GM12878 (cell line): ENCODE data around the gene SHMT1. TPM values are rescaled to one million over a fixed set of nuclear protein-coding genes. Genes with fewer than 3 reads are reported as not detected.

Experiments used
- ATAC-seq: fragments of 200-7000 bp; cut with Tn5 transposase; 3 replicates; pipeline ENCODE4 v1.9.1; 2020; ENCODE audit warnings: mild to moderate bottlenecking, moderate library complexity
- BruUV-seq: library from RNA; stranded (reverse); fragments of 400-500 nt; replicated peaks from 2 replicates; lab custom pipeline; 2021; lab: Mats Ljungman, UMichigan
- CTCF ChIA-PET: fragments of 300-600 bp; sonication (Branson Sonifier 250); formaldehyde crosslinking; extraction: SDS; loops from one replicate; lab custom pipeline; 2021; ENCODE audit warnings: inconsistent platforms; lab: Yijun Ruan, JAX
- POLR2A ChIA-PET: fragments of 350-600 bp; formaldehyde crosslinking; extraction: SDS; loops from one replicate; lab custom pipeline; 2021; ENCODE audit warnings: inconsistent platforms; lab: Charles Lee
- RAD21 ChIA-PET: fragments of 300-600 bp; sonication (Branson Sonifier 250); formaldehyde crosslinking; loops from one replicate; lab custom pipeline; 2023; ENCODE audit warnings: antibody characterized with exemption; ENCODE audit not compliant: unreplicated experiment; lab: Charles Lee
- SMC1A ChIA-PET: fragments of 300-600 bp; sonication (Branson Sonifier 250); formaldehyde crosslinking; loops from one replicate; lab custom pipeline; 2023; ENCODE audit not compliant: unreplicated experiment, uncharacterized antibody; lab: Charles Lee
- DNase-seq: peaks from one replicate; pipeline ENCODE4 v3.0.0-alpha.2; 2011; ENCODE audit warnings: low read depth, low spot score
- FAIRE-seq: peaks from 3 replicates; lab custom pipeline; 2011; peaks lifted over from hg19 to GRCh38; lab: Jason Lieb, UNC
- H2AFZ ChIP-seq: 2 replicates; pipeline ENCODE4 v1.6.0; 2011; ENCODE audit warnings: low read depth, low read length, control low read depth; ENCODE audit not compliant: control insufficient read depth
- H3K27ac ChIP-seq: 2 replicates; pipeline ENCODE4 v1.5.1; 2011; ENCODE audit warnings: control low read depth; ENCODE audit not compliant: control insufficient read depth, insufficient read depth
- H3K27me3 ChIP-seq, 2 experiments: replicated peaks in 1 of 2; 2 replicates each; pipeline versions ENCODE4 v1.6.0 to v1.6.1; 2011; ENCODE audit warnings: low read length in 1 of 2; ENCODE audit not compliant: control insufficient read depth in 2 of 2, insufficient read depth in 2 of 2
- H3K36me3 ChIP-seq, 2 experiments: 2 replicates each; pipeline ENCODE4 v1.5.1; 2011; ENCODE audit warnings: low read length in 1 of 2; ENCODE audit not compliant: control insufficient read depth in 2 of 2, insufficient read depth in 2 of 2
- H3K4me1 ChIP-seq: 2 replicates; pipeline ENCODE4 v1.6.1; 2011; ENCODE audit warnings: mild to moderate bottlenecking, low read length, moderate library complexity, mixed read lengths; ENCODE audit not compliant: control insufficient read depth, insufficient read depth
- H3K4me2 ChIP-seq: 2 replicates; pipeline ENCODE4 v1.6.0; 2011; ENCODE audit warnings: control low read depth; ENCODE audit not compliant: control insufficient read depth, insufficient read depth
- H3K4me3 ChIP-seq: fragments of 200-600 bp; sonication (generic); 2 replicates; pipeline ENCODE4 v1.5.1; 2016
- H3K79me2 ChIP-seq: 2 replicates; pipeline ENCODE4 v1.6.0; 2011; ENCODE audit warnings: low read length; ENCODE audit not compliant: control insufficient read depth, insufficient read depth
- H3K9ac ChIP-seq: 2 replicates; pipeline ENCODE4 v1.8.0; 2011; ENCODE audit warnings: low read length, control low read depth, mixed read lengths; ENCODE audit not compliant: control insufficient read depth, insufficient read depth
- H3K9me3 ChIP-seq: replicated peaks from 3 replicates; pipeline ENCODE4 v1.5.1; 2011; ENCODE audit warnings: mild to moderate bottlenecking, low read length; ENCODE audit not compliant: control insufficient read depth, insufficient read depth
- H4K20me1 ChIP-seq: 2 replicates; pipeline ENCODE4 v1.6.0; 2011; ENCODE audit not compliant: control insufficient read depth, insufficient read depth
- CTCF ChIP-seq, 3 experiments: IDR thresholded peaks in 2 of 3; conservative IDR thresholded peaks in 1 of 3; 2 replicates each; pipeline ENCODE4 v1.5.1; 2011; ENCODE audit warnings: low read depth in 3 of 3, low read length in 3 of 3, mild to moderate bottlenecking in 3 of 3, control low read depth in 2 of 3, moderate library complexity in 2 of 3, inconsistent platforms in 1 of 3, mixed read lengths in 1 of 3; ENCODE audit not compliant: control insufficient read depth in 2 of 3, insufficient read depth in 1 of 3; ENCODE audit errors: extremely low read depth in 1 of 3
- E2F8 ChIP-seq: fragments of 450-650 bp; IDR thresholded peaks from 2 replicates; pipeline ENCODE4 v1.6.1; 2018; ENCODE audit warnings: mild to moderate bottlenecking, low read depth, moderate library complexity; ENCODE audit not compliant: partially characterized antibody
- NFXL1 ChIP-seq: fragments of 450-650 bp; IDR thresholded peaks from 2 replicates; pipeline ENCODE4 v1.6.1; 2017; ENCODE audit warnings: antibody characterized with exemption, mild to moderate bottlenecking, borderline replicate concordance
- PKNOX1 ChIP-seq: fragments of 450-650 bp; IDR thresholded peaks from 2 replicates; pipeline ENCODE4 v1.6.1; 2016; ENCODE audit warnings: mild to moderate bottlenecking
- TARDBP ChIP-seq: IDR thresholded peaks from 2 replicates; pipeline ENCODE4 v1.6.1; 2016; ENCODE audit warnings: borderline replicate concordance
- ZBTB40 ChIP-seq: fragments of 450-650 bp; IDR thresholded peaks from 2 replicates; pipeline ENCODE4 v1.6.1; 2016; ENCODE audit warnings: mild to moderate bottlenecking, moderate library complexity, borderline replicate concordance
- WGBS: methylation state at CpG from one replicate; pipeline ENCODE4 v1.1.6; 2016; ENCODE audit warnings: low lambda C conversion rate; ENCODE audit not compliant: insufficient replicate concordance, insufficient coverage; ENCODE audit errors: missing lambda C conversion rate; 5-methylcytosine and 5-hydroxymethylcytosine counted together
- in situ Hi-C: fragments of 300-500 bp; cut with MboI; formaldehyde crosslinking; loops from 9 replicates; pipeline ENCODE4 v1.14.3; 2018; ENCODE audit warnings: mixed read lengths
- intact Hi-C: fragments of 100-400 bp; cut with micrococcal nuclease; formaldehyde crosslinking; loops from one replicate; pipeline ENCODE4 v1.14.2; 2022; ENCODE audit not compliant: unreplicated experiment
- polyA plus RNA-seq, 11 experiments: library from polyadenylated mRNA; depleted of rRNA in 4 of 11; unstranded in 6 of 11; stranded (reverse) in 5 of 11; fragments of >200 nt; fragmentation: Nextera tagmentation in 4 of 11; fragmentation: Illumina TruSeq in 1 of 11; extraction: Ambion mirVana in 4 of 11; extraction: Trizol in 1 of 11; gene quantifications; 1 replicate in 1 of 11; 2 replicates in 10 of 11; pipeline versions ENCODE4 v1.2.1 to v1.2.3, GENCODE V29; 2011 to 2016; ENCODE audit warnings: inconsistent platforms in 2 of 11, missing spikeins in 2 of 11, low read depth in 1 of 11
- total RNA-seq, 4 experiments: library from RNA; depleted of rRNA in 3 of 4; stranded (reverse); fragments of >200 nt in 3 of 4; fragmentation: Illumina TruSeq in 1 of 4; extraction: Trizol in 1 of 4; gene quantifications; 2 replicates each; pipeline versions ENCODE4 v1.2.1 to v1.2.3, GENCODE V29; 2013 to 2021

Gene SHMT1
- total and polyA plus RNA-seq, 10 of the 15 experiments (the other 5 are each of a cell fraction or from before 2014, with no cell fraction given) = 5.2 to 60.1 (median 34.6) TPM

- TF ChIP-seq E2F8 (no peak), NFXL1 (no peak), PKNOX1 (no peak)
Observed at GRCh38 chr17:18322522-18322921, 40.8 kb downstream of the SHMT1 start (continued).

- no peak overlapping the region for H2AFZ ChIP-seq
- no peak overlapping the region for H3K27ac ChIP-seq
- H3K79me2 ChIP-seq = peaks cover 27% of the 10 kb centered on the region
- 42% methylated on average over 5 of the region's 5 CpGs for WGBS
- H3K4me1 ChIP-seq = peaks cover 32% of the 10 kb centered on the region
- H3K9ac ChIP-seq = no peak overlapping the region
- ATAC-seq (no peak), DNase-seq (no peak), FAIRE-seq (no peak)
- H4K20me1 ChIP-seq = peaks cover 8% of the 10 kb centered on the region
- peak in 1 of 3 experiments; percentile 14; a peak in 1 of 6 replicates for TF ChIP-seq CTCF (IDR thresholded peaks at IDR 0.05 in 2 of 3, conservative IDR thresholded peaks at IDR 0.05 in 1 of 3; ENCODE audit: control insufficient read depth in 2 of 3, extremely low read depth in 1 of 3, insufficient read depth in 1 of 3, low read depth in 3 of 3, low read length in 3 of 3)
- TF ChIP-seq ZBTB40 = no peak
- no peak for TF ChIP-seq TARDBP
- no peak overlapping the region for H3K4me3 ChIP-seq
- ChIA-PET POLR2A (no interaction called here), SMC1A (no interaction called here), RAD21 (no interaction called here), CTCF (interaction anchor here (0.6 to 1.2 kb wide), 2 partner anchors 106 to 129 kb away, joined by 3 to 4 read pairs; no protein-coding TSS in a partner anchor)
- in situ Hi-C loops (no loop called here), intact Hi-C loops (no loop called here)
- H3K36me3 ChIP-seq = peaks cover 2 to 17% of the 10 kb centered on the region in 2 experiments; a peak in 2 of 4 replicates
- peaks cover 3% of the 10 kb centered on the region; the same call in 2 of the 3 replicates for H3K9me3 ChIP-seq
- no peak overlapping the region for H3K4me2 ChIP-seq
- no peaks in the 10 kb centered on the region for H3K27me3 ChIP-seq
- no TSS peak for BruUV-seq
Observed at GRCh38 chr17:18321309-18321708, 42.0 kb downstream of the SHMT1 start.
